IMR-90 (cell line): Measurements from ENCODE around the gene STX16. TPM values are rescaled to one million over a fixed set of nuclear protein-coding genes. Genes with fewer than 3 reads are reported as not detected.

Experiments used
- ATAC-seq: fragments of 200-7000 bp; cut with Tn5 transposase; 2 replicates; pipeline ENCODE4 v1.9.1; 2020; ENCODE audit warnings: low read depth, mild to moderate bottlenecking, moderate library complexity
- BruUV-seq: library from RNA; stranded (reverse); fragments of 400-500 nt; replicated peaks from 2 replicates; lab custom pipeline; 2021; lab: Mats Ljungman, UMichigan
- CTCF ChIA-PET: fragments of 300-600 bp; formaldehyde crosslinking; extraction: SDS; loops from one replicate; lab custom pipeline; 2021; ENCODE audit warnings: antibody characterized with exemption; lab: Yijun Ruan, JAX
- POLR2A ChIA-PET: fragments of 300-600 bp; sonication (Branson Sonifier 250); formaldehyde crosslinking; loops from one replicate; lab custom pipeline; 2022; ENCODE audit warnings: antibody characterized with exemption; ENCODE audit not compliant: unreplicated experiment; lab: Charles Lee
- DNase-seq: peaks from one replicate; pipeline ENCODE4 v3.0.0; 2013
- H2AFZ ChIP-seq: replicated peaks from 2 replicates; pipeline ENCODE3; 2013; ENCODE audit warnings: low read length, mild to moderate bottlenecking; ENCODE audit not compliant: poor library complexity
- H2AK5ac ChIP-seq: 2 replicates; pipeline ENCODE4 v1.6.1; 2013; ENCODE audit warnings: low read depth, low read length, inconsistent platforms
- H2AK9ac ChIP-seq: replicated peaks from 2 replicates; pipeline ENCODE3; 2013; ENCODE audit warnings: mild to moderate bottlenecking, low read depth, low read length, moderate library complexity; ENCODE audit not compliant: poor library complexity
- H2BK120ac ChIP-seq: 2 replicates; pipeline ENCODE4 v1.6.1; 2013; ENCODE audit warnings: low read depth, low read length, inconsistent platforms
- H2BK15ac ChIP-seq: 3 replicates; pipeline ENCODE4 v1.6.1; 2013; ENCODE audit warnings: low read depth, low read length, inconsistent platforms
- H2BK20ac ChIP-seq: 2 replicates; pipeline ENCODE4 v1.6.1; 2013; ENCODE audit warnings: low read depth, mild to moderate bottlenecking, inconsistent platforms, low read length, moderate library complexity
- H2BK5ac ChIP-seq: 2 replicates; pipeline ENCODE4 v1.6.1; 2013; ENCODE audit warnings: mild to moderate bottlenecking, low read depth, low read length, inconsistent platforms; ENCODE audit not compliant: poor library complexity, severe bottlenecking
- H3K14ac ChIP-seq: replicated peaks from 2 replicates; pipeline ENCODE4 v1.6.1; 2013; ENCODE audit warnings: low read depth, low read length, inconsistent platforms
- H3K18ac ChIP-seq: 2 replicates; pipeline ENCODE4 v1.6.1; 2013; ENCODE audit warnings: low read depth, low read length, control low read depth
- H3K23ac ChIP-seq: 2 replicates; pipeline ENCODE4 v1.6.1; 2013; ENCODE audit warnings: low read depth, low read length, inconsistent platforms
- H3K27ac ChIP-seq: 2 replicates; pipeline ENCODE4 v1.5.1; 2013; ENCODE audit warnings: mild to moderate bottlenecking, control low read depth, low read length; ENCODE audit not compliant: insufficient read depth
- H3K27me3 ChIP-seq: 2 replicates; pipeline ENCODE4 v1.6.1; 2013; ENCODE audit warnings: low read length; ENCODE audit not compliant: control insufficient read depth, insufficient read depth
- H3K36me3 ChIP-seq: 2 replicates; pipeline ENCODE4 v1.6.1; 2013; ENCODE audit warnings: low read length, mixed read lengths; ENCODE audit not compliant: control insufficient read depth, insufficient read depth
- H3K4ac ChIP-seq: 2 replicates; pipeline ENCODE4 v1.6.1; 2013; ENCODE audit warnings: low read depth, low read length, inconsistent platforms
- H3K4me1 ChIP-seq: 2 replicates; pipeline ENCODE4 v1.6.1; 2013; ENCODE audit warnings: low read length, mixed read lengths; ENCODE audit not compliant: control insufficient read depth, insufficient read depth
- H3K4me2 ChIP-seq: 2 replicates; pipeline ENCODE4 v1.6.1; 2013; ENCODE audit warnings: low read depth, mild to moderate bottlenecking, control low read depth, low read length, moderate library complexity
- H3K4me3 ChIP-seq: 2 replicates; pipeline ENCODE4 v1.5.1; 2013; ENCODE audit warnings: low read depth, mild to moderate bottlenecking, control low read depth, low read length, moderate library complexity; ENCODE audit not compliant: insufficient read depth
- H3K56ac ChIP-seq: 2 replicates; pipeline ENCODE4 v1.6.1; 2013; ENCODE audit warnings: low read length, inconsistent platforms; ENCODE audit not compliant: insufficient read depth; ENCODE audit errors: extremely low read depth
- H3K79me1 ChIP-seq, 2 experiments: 2 replicates each; pipeline ENCODE4 v1.6.1; 2013; ENCODE audit warnings: low read length in 2 of 2, inconsistent platforms in 1 of 2, low read depth in 1 of 2
- H3K9ac ChIP-seq: 2 replicates; pipeline ENCODE4 v1.6.1; 2013; ENCODE audit warnings: low read depth, low read length, control low read depth
- H3K9me1 ChIP-seq: 2 replicates; pipeline ENCODE4 v1.6.1; 2013; ENCODE audit warnings: low read length, inconsistent platforms; ENCODE audit not compliant: insufficient read depth
- H3K9me3 ChIP-seq: 2 replicates; pipeline ENCODE4 v1.6.1; 2013; ENCODE audit warnings: low read length; ENCODE audit not compliant: control insufficient read depth, insufficient read depth
- H4K20me1 ChIP-seq: 2 replicates; pipeline ENCODE4 v1.6.1; 2013; ENCODE audit warnings: low read length, inconsistent platforms; ENCODE audit not compliant: insufficient read depth
- H4K5ac ChIP-seq: 2 replicates; pipeline ENCODE4 v1.6.1; 2013; ENCODE audit warnings: mild to moderate bottlenecking, low read depth, low read length, control low read depth
- H4K8ac ChIP-seq, 2 experiments: 2 replicates each; pipeline ENCODE4 v1.6.1; 2013; ENCODE audit warnings: low read depth in 2 of 2, low read length in 2 of 2, control low read depth in 1 of 2, inconsistent platforms in 1 of 2
- H4K91ac ChIP-seq: 2 replicates; pipeline ENCODE4 v1.6.1; 2013; ENCODE audit warnings: low read depth, low read length, inconsistent platforms; ENCODE audit not compliant: insufficient read depth
- BHLHE40 ChIP-seq: fragments of 150-350 bp; IDR thresholded peaks from 2 replicates; pipeline ENCODE4 v1.6.1; 2016; ENCODE audit warnings: mild to moderate bottlenecking, low read depth, low read length
- CEBPB ChIP-seq: IDR thresholded peaks from 2 replicates; pipeline ENCODE4 v1.6.1; 2012; ENCODE audit warnings: low read depth, low read length, improper control_type of control experiment
- CHD1 ChIP-seq: IDR thresholded peaks from 2 replicates; pipeline ENCODE4 v1.6.1; 2012; ENCODE audit warnings: low read depth, low read length, improper control_type of control experiment
- FOS ChIP-seq: fragments of 150-350 bp; IDR thresholded peaks from 2 replicates; pipeline ENCODE4 v1.6.1; 2016; ENCODE audit warnings: low read depth, low read length
- MAFK ChIP-seq: IDR thresholded peaks from 2 replicates; pipeline ENCODE4 v1.6.1; 2012; ENCODE audit warnings: low read depth, low read length, improper control_type of control experiment
- MAZ ChIP-seq: IDR thresholded peaks from 2 replicates; pipeline ENCODE4 v1.6.1; 2012; ENCODE audit warnings: low read depth, mild to moderate bottlenecking, low read length, improper control_type of control experiment, moderate library complexity, borderline replicate concordance
- MXI1 ChIP-seq: IDR thresholded peaks from 2 replicates; pipeline ENCODE4 v1.6.1; 2012; ENCODE audit warnings: low read depth, mild to moderate bottlenecking, low read length, moderate library complexity, borderline replicate concordance
- NFE2L2 ChIP-seq: fragments of 150-350 bp; IDR thresholded peaks from 2 replicates; pipeline ENCODE4 v1.6.1; 2016; ENCODE audit warnings: low read depth, mild to moderate bottlenecking, low read length
- POLR2A ChIP-seq: IDR thresholded peaks from 2 replicates; pipeline ENCODE4 v1.6.1; 2012; ENCODE audit warnings: mild to moderate bottlenecking, low read depth, low read length
- RAD21 ChIP-seq: IDR thresholded peaks from 2 replicates; pipeline ENCODE4 v1.6.1; 2012; ENCODE audit warnings: low read length, improper control_type of control experiment
- RCOR1 ChIP-seq: IDR thresholded peaks from 2 replicates; pipeline ENCODE4 v1.6.1; 2012; ENCODE audit warnings: mild to moderate bottlenecking, low read length, improper control_type of control experiment; ENCODE audit not compliant: insufficient replicate concordance
- RFX5 ChIP-seq: IDR thresholded peaks from 2 replicates; pipeline ENCODE4 v1.8.0; 2012; ENCODE audit warnings: low read depth, mild to moderate bottlenecking, low read length, moderate library complexity
- SMC3 ChIP-seq: fragments of 150-350 bp; IDR thresholded peaks from 2 replicates; pipeline ENCODE4 v1.6.1; 2016; ENCODE audit warnings: low read depth, mild to moderate bottlenecking, antibody characterized with exemption, low read length, moderate library complexity
- WGBS, 2 experiments: methylation state at CpG; one replicate each; pipeline versions ENCODE4 v1.1.5 to v1.1.7; 2013; ENCODE audit warnings: missing lambda C conversion rate in 2 of 2; ENCODE audit not compliant: insufficient read length in 1 of 2; ENCODE audit errors: extremely low coverage in 2 of 2; 5-methylcytosine and 5-hydroxymethylcytosine counted together
- dilution Hi-C: fragments of 300-500 bp; cut with HindIII; formaldehyde crosslinking; loops from one replicate; pipeline ENCODE4 v1.14.3; 2018; ENCODE audit warnings: low sequenced_read_pairs; ENCODE audit not compliant: unreplicated experiment
- in situ Hi-C: fragments of 300-500 bp; cut with MboI; formaldehyde crosslinking; loops from 3 replicates; pipeline ENCODE4 v1.14.3; 2019; ENCODE audit warnings: low sequenced_read_pairs, inconsistent platforms, mixed read lengths
- intact Hi-C: fragments of 100-400 bp; cut with micrococcal nuclease; formaldehyde crosslinking; loops from 2 replicates; pipeline ENCODE4 v1.10.0; 2022
- polyA plus RNA-seq, 3 experiments: library from polyadenylated mRNA; depleted of rRNA; stranded (reverse); fragments of >200 nt; gene quantifications; 2 replicates each; pipeline ENCODE4 v1.2.3, GENCODE V29; 2012; ENCODE audit warnings: low replicate concordance in 1 of 3
- total RNA-seq: library from RNA; depleted of rRNA; stranded (reverse); fragments of >200 nt; gene quantifications from 2 replicates; pipeline ENCODE4 v1.2.3, GENCODE V29; 2012
- TF ChIP-seq, protein P1 (sequence below): fragments of 150-350 bp; IDR thresholded peaks from 2 replicates; pipeline ENCODE4 v1.6.1; 2016; ENCODE audit warnings: low read depth, mild to moderate bottlenecking, low read length, moderate library complexity, borderline replicate concordance
- TF ChIP-seq, protein P2 (sequence below): fragments of 150-350 bp; IDR thresholded peaks from 2 replicates; pipeline ENCODE4 v1.6.1; 2017; ENCODE audit warnings: mild to moderate bottlenecking, antibody characterized with exemption, low read length, low read depth

Gene STX16
- total and polyA plus RNA-seq, 2 of the 4 experiments (the other 2 are of a cell fraction), result 26.9 to 58.2 TPM

DNA sequence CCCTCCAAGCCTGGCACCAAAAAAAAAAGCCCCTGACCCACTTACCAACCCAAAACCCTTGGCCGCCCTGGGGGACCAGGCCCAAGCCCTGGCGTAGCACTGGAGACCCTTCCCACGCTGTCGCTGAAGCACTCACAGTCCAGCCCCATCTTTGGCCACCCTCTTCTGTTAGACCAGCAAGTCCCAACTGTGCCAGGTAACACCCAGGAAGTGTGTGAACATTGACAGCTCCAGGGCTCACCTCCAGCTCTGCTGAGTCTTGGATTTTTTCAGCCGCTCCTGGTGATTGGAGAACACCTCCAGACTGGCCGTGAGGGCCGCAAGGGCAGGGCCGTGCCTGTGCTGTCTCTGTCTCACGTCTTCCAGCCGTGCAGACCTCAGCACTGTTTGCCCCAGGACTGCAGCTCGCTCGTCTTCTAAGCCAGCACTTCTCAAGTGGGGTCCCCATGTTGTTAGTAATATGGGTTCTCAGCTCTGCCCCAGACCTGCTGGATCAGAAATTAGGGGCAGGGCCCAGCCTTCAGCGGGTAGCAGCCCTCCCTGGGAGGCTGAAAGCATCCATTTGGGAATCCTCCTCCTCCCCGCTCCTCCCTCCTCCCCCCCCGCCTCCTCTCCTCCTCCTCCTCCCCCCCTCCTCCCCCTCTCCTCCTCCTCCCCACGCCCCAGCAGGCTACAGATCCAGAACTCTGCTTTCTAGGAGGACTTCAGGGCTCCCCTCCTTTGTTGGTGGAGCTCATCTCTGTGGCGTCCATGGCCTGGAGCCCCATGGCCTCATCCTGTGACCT, 59.6 kb downstream of the STX16 start:
- in situ Hi-C loops (no loop called here), intact Hi-C loops (no loop called here), dilution Hi-C loops (no loop called here)
- 70% methylated on average over 8 of the region's 17 CpGs; no CpG with 5 or more reads in 1 of the 2 experiments for WGBS, 2 experiments
- Histone ChIP-seq H2AFZ (peak overlapping the region; percentile 49), H4K91ac (no peak overlapping the region), H3K18ac (no peak overlapping the region), H2BK120ac (no peak overlapping the region), H4K8ac (no peak overlapping the region), H2BK5ac (no peak overlapping the region), H2BK20ac (no peak overlapping the region), H3K9me1 (no peaks in the 10 kb centered on the region), H3K9me3 (no peaks in the 10 kb centered on the region), H4K5ac (no peak overlapping the region), H3K79me1 (no peaks in the 10 kb centered on the region), H3K36me3 (no peaks in the 10 kb centered on the region), H3K14ac (no peak overlapping the region), H2AK5ac (no peak overlapping the region), H3K27ac (no peak overlapping the region), H2BK15ac (no peak overlapping the region), H3K27me3 (no peaks in the 10 kb centered on the region), H3K4me3 (no peak overlapping the region), H3K4ac (no peak overlapping the region), H3K4me1 (no peaks in the 10 kb centered on the region), H4K20me1 (no peaks in the 10 kb centered on the region), H3K9ac (no peak overlapping the region), H3K23ac (no peak overlapping the region), H2AK9ac (peak overlapping the region; percentile 3), H3K56ac (peak overlapping the region; percentile 17; the same call in 1 of the 2 replicates), H3K4me2 (no peak overlapping the region)
- ATAC-seq, result no peak
- no TSS peak for BruUV-seq
- DNase-seq, result no peak
- POLR2A ChIA-PET, result no interaction called here
- no peak for TF ChIP-seq SMC3
- TF ChIP-seq FOS, result no peak
- no peak for TF ChIP-seq NFE2L2
- no peak for TF ChIP-seq MAFK
- TF ChIP-seq, protein P1, sequence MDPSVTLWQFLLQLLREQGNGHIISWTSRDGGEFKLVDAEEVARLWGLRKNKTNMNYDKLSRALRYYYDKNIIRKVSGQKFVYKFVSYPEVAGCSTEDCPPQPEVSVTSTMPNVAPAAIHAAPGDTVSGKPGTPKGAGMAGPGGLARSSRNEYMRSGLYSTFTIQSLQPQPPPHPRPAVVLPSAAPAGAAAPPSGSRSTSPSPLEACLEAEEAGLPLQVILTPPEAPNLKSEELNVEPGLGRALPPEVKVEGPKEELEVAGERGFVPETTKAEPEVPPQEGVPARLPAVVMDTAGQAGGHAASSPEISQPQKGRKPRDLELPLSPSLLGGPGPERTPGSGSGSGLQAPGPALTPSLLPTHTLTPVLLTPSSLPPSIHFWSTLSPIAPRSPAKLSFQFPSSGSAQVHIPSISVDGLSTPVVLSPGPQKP, result no peak
- TF ChIP-seq RFX5, result no peak
- no peak for TF ChIP-seq MXI1
- no peak for TF ChIP-seq CEBPB
- TF ChIP-seq POLR2A, result no peak
- no peak for TF ChIP-seq CHD1
- no peak for TF ChIP-seq MAZ
- TF ChIP-seq, protein P2, sequence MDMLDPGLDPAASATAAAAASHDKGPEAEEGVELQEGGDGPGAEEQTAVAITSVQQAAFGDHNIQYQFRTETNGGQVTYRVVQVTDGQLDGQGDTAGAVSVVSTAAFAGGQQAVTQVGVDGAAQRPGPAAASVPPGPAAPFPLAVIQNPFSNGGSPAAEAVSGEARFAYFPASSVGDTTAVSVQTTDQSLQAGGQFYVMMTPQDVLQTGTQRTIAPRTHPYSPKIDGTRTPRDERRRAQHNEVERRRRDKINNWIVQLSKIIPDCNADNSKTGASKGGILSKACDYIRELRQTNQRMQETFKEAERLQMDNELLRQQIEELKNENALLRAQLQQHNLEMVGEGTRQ, result no peak
- TF ChIP-seq BHLHE40, result no peak
- TF ChIP-seq RCOR1, result no peak
- TF ChIP-seq RAD21, result no peak
- CTCF ChIA-PET, result interaction anchor here (0.6 kb wide), 1 partner anchor 81 kb away, joined by 8 read pairs; no protein-coding TSS in a partner anchor
